GM12864 (cell line): ENCODE measurements around the gene AKAP17A.
"Not testable (repeated sequence)": the region's sequence is repeated elsewhere in the genome, so short reads cannot be mapped to it uniquely, and the experiment has no call there.

Experiments
- DNase-seq: peaks from one replicate; pipeline ENCODE4 v3.0.0-alpha.2; 2011; ENCODE audit warnings: low read depth
- H3K4me3 ChIP-seq: 2 replicates; pipeline ENCODE4 v1.5.1; 2011; ENCODE audit warnings: mild to moderate bottlenecking, low read depth, low read length, control low read depth
- TF ChIP-seq, protein P1 (sequence below): IDR thresholded peaks from 2 replicates; pipeline ENCODE4 v1.5.1; 2011; ENCODE audit warnings: low read depth, mild to moderate bottlenecking, moderate library complexity, low read length, control low read depth, inconsistent platforms; ENCODE audit errors: missing control alignments

The AKAP17A gene

DNA sequence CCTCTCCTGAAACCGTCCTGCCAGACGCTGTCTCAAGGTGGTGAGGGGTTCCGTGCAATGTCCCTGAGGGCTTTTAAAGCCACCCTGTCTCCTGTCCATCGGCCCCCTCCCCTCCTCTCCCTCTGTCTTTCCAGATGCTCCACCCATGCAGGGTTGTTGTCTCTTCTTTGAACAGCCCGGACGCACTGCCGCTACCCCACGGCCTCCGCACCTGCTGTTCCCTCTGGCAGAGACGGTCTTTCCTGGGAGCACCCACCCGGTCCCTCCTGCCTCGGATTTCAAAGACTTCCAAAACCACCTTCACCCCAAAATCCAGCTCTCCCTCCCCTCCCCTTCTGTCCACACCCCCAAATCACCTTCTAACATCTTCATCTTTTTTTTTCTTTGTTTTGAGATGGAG lies 19.3 kb downstream of the AKAP17A start:
- DNase-seq, result no peak
- H3K4me3 ChIP-seq, result no peak overlapping the region
- TF ChIP-seq, protein P1, sequence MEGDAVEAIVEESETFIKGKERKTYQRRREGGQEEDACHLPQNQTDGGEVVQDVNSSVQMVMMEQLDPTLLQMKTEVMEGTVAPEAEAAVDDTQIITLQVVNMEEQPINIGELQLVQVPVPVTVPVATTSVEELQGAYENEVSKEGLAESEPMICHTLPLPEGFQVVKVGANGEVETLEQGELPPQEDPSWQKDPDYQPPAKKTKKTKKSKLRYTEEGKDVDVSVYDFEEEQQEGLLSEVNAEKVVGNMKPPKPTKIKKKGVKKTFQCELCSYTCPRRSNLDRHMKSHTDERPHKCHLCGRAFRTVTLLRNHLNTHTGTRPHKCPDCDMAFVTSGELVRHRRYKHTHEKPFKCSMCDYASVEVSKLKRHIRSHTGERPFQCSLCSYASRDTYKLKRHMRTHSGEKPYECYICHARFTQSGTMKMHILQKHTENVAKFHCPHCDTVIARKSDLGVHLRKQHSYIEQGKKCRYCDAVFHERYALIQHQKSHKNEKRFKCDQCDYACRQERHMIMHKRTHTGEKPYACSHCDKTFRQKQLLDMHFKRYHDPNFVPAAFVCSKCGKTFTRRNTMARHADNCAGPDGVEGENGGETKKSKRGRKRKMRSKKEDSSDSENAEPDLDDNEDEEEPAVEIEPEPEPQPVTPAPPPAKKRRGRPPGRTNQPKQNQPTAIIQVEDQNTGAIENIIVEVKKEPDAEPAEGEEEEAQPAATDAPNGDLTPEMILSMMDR, result no peak

DNA sequence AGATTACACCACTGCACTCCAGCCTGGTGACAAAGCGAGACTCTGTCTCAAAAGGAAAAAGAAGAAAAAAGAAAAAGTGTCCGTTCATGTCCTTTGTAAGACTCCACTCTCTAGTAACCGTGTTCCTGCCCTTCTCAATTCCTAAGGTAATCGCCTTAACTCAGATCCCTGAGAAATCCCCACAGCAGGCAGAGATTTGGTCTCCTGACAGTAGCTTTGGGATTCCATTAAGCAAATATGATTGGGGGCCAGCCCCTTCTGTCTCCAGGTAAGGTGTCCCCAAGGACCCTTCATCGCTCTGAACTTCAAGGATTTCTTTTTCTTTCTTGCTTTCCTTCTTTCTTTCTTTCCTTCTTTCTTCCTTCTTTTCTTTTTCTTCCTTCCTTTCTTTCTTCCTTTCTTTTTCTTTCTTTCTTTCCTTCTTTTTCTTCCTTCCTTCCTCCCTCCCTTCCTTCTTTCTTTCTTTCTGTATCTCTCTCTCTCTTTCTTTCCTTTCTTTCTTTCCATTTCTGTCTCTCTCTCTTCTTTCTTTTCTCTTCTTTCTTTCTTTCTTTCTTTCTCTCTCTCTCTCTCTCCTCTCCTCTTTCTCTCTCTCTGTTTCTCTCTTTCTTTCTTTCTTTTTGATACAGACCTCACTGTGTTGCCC lies 21.4 kb downstream of the AKAP17A start:
- TF ChIP-seq, protein P1, result no peak
- no peak overlapping the region for H3K4me3 ChIP-seq
- DNase-seq, result no peak

DNA sequence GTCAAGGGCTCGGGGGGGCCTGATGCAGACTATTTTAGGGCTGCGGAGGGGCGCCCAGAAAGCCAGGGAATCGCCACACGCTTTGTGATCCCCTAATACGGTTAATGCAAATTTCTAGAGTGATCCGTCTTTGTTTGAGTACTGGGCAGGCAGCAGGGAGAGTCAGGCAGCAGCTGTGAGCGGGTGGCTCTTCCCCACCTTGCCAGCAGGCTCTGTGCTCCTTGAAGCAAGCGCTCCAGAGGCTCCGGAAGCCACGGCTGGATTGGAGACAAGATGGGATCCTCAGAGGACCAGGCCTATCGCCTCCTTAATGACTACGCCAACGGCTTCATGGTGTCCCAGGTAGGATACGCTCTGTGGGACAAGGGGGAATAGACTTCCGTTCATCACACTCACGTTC lies 23.5 kb downstream of the AKAP17A start, which contains the start of gene ASMT:
Gene ASMT, plus strand, starts transcription at position 133 of the 400 bp plus-strand sequence. Its CDS starts 141 bp downstream, at position 274.
- TF ChIP-seq, protein P1, result no peak
- H3K4me3 ChIP-seq, result no peak within 1 kb of the TSS
- DNase-seq, result no peak

DNA sequence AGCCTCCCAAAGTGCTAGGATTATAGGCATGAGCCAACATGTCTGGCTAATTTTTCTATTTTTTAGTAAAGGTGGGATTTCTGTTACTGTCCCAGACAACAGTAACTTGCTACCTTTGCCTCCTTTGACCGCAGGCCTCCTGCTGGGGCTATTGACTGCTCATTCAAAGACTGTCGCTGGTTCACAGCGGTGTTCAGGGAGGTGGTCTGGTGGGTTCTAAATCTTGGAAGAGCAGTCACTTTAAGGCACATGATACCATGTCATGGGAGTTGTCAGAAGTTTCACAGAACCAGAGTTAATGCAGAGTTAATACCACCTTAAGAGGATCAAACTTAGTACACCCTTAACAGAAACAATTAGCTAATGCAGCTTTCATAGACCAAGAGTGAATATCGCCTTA lies 27.3 kb downstream of the AKAP17A start:
- no peak for DNase-seq
- no peak overlapping the region for H3K4me3 ChIP-seq
- TF ChIP-seq, protein P1, result no peak

DNA sequence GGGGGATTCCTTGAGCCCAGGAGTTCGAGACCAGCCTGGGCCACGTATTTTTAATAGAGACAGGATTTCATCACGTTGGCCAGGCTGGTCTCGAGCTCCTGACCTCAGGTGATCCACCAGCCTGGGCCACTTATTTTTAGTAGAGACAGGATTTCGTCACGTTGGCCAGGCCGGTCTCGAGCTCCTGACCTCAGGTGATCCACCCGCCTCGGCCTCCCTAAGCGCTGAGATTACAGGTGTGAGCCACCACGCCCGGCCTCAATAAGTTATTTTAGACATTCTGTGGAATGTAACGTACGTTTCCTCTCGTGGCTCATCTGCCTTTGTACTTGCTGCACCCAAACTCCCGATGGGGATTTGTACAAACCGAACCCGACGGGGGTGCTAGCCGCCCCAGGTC lies 32.3 kb downstream of the AKAP17A start:
- H3K4me3 ChIP-seq, result no peak overlapping the region
- DNase-seq, result no peak
- TF ChIP-seq, protein P1, result no peak

DNA sequence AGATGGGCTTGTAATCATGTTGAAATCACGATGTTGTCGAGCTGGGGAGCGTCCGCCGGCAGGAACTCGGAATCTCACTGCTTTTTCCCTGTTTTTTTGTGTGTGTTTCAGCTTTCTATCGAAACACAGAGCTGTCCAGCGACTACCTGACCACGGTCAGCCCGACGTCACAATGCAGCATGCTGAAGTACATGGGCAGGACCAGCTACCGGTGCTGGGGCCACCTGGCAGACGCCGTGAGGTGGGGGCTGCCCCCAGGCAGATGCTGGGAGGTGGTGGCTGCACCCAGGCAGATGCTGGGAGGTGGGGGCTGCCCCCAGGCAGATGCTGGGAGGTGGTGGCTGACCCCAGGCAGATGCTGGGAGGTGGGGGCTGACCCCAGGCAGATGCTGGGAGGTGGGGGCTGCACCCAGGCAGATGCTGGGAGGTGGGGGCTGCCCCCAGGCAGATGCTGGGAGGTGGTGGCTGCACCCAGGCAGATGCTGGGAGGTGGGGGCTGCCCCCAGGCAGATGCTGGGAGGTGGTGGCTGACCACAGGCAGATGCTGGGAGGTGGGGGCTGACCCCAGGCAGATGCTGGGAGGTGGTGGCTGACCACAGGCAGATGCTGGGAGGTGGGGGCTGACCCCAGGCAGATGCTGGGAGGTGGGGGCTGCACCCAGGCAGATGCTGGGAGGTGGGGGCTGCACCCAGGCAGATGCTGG lies 32.9 kb downstream of the AKAP17A start:
- not testable (repeated sequence) for DNase-seq, H3K4me3 ChIP-seq

DNA sequence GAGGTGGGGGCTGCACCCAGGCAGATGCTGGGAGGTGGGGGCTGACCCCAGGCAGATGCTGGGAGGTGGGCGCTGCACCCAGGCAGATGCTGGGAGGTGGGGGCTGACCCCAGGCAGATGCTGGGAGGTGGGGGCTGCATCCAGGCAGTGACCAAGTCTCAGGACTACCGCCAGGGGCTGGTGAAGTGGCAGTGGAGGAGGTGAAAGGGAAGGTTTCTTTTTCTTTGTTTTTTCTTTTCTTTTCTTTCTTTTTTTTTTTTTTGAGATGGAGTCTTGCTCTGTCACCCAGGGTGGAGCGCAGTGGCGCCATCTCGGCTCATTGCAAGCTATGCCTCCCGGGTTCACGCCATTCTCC lies 33.4 kb downstream of the AKAP17A start:
- H3K4me3 ChIP-seq, DNase-seq: not testable (repeated sequence)

DNA sequence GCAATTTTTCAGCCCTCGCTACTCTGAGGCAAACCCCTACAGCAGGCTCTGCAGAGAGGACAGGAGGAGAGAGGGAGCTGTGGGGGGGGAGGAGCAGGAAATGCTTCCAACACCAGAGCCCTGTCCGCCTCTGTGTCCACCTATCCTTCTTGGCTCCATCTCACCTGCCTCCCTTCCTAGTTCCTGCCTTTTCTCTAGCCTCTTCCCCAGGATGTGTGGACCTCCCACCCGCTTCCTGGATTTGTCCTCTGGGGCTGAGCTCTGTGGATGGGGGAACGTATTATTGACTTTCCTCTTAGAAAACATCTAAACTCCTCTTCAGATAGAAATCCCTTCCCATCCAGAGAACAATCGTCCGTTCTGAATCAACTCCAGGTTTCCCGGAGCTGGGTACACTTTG lies 37.8 kb downstream of the AKAP17A start:
- DNase-seq, result no peak
- TF ChIP-seq, protein P1, result no peak
- no peak overlapping the region for H3K4me3 ChIP-seq
